ENCODE results near the gene GRK7.
"Not testable (repeated sequence)": the region's sequence is repeated elsewhere in the genome, so short reads cannot be mapped to it uniquely, and the experiment has no call there.

- TF ChIP-seq CTCF (conservative IDR thresholded peaks at IDR 0.05; ENCODE audit: low read length); EZH2phosphoT487 (IDR thresholded peaks at IDR 0.05; ENCODE audit: borderline replicate concordance): not testable (repeated sequence)
These were observed 656 bp upstream of the GRK7 start for GRCh38 chr3:141762552-141762951.
